ENCODE results near the gene CYTH4.
"Not testable (repeated sequence)": the region's sequence is repeated elsewhere in the genome, so short reads cannot be mapped to it uniquely, and the experiment has no call there.

The CYTH4 gene

GRCh38 chr22:37249986-37250385 is 32.3 kb upstream of the CYTH4 start:
- no peak for ATAC-seq

- not testable (repeated sequence) for ATAC-seq
Observed at GRCh38 chr22:37251836-37252235, 30.5 kb upstream of the CYTH4 start.

- no peak for ATAC-seq
Observed at GRCh38 chr22:37253126-37253660, 29.1 kb upstream of the CYTH4 start.

- ATAC-seq, result no peak
Observed at GRCh38 chr22:37254209-37254866, 28.0 kb upstream of the CYTH4 start.

- peak; percentile 86 to 89 for ATAC-seq
Observed at GRCh38 chr22:37254867-37255233, 27.5 kb upstream of the CYTH4 start.

- ATAC-seq, result no peak
Observed at GRCh38 chr22:37255558-37256006, 26.7 kb upstream of the CYTH4 start.

- ATAC-seq, result no peak
Observed at GRCh38 chr22:37256075-37256726, 26.1 kb upstream of the CYTH4 start.

- peak in 1 of 2 donors; percentile 30 for ATAC-seq
Observed at GRCh38 chr22:37258005-37258752, 24.1 kb upstream of the CYTH4 start.

GRCh38 chr22:37258753-37259401 is 23.4 kb upstream of the CYTH4 start:
- no peak for ATAC-seq

- no peak for ATAC-seq
Observed at GRCh38 chr22:37259540-37260029, 22.7 kb upstream of the CYTH4 start.

GRCh38 chr22:37260155-37260795 is 22.0 kb upstream of the CYTH4 start:
- ATAC-seq, result no peak

GRCh38 chr22:37260901-37261336 is 21.4 kb upstream of the CYTH4 start:
- peak; percentile 64 to 69 for ATAC-seq

GRCh38 chr22:37262346-37262745 is 20.0 kb upstream of the CYTH4 start:
- no peak for ATAC-seq

- no peak for ATAC-seq
Observed at GRCh38 chr22:37263966-37264887, 18.1 kb upstream of the CYTH4 start.

GRCh38 chr22:37266581-37267134 is 15.7 kb upstream of the CYTH4 start:
- ATAC-seq, result peak in 1 of 2 donors; percentile 10

GRCh38 chr22:37267135-37267587 is 15.1 kb upstream of the CYTH4 start:
- ATAC-seq, result peak; percentile 86 to 88

GRCh38 chr22:37267661-37268413 is 14.5 kb upstream of the CYTH4 start:
- no peak for ATAC-seq

GRCh38 chr22:37269936-37270678 is 12.2 kb upstream of the CYTH4 start:
- no peak for ATAC-seq

Measured in activated CD4-positive, CD25-positive, alpha-beta regulatory T cell treated with anti-CD3 and anti-CD28 coated beads, Interleukin-2, amount 50 U/mL, for 24 hours (primary cell).